Body of pancreas (tissue), 4 donors: Measurements from ENCODE around the gene EPN2. TPM values are rescaled to one million over a fixed set of nuclear protein-coding genes. Genes with fewer than 3 reads are reported as not detected.

ENCODE experiments used
- ATAC-seq: fragments of 150-250 bp; one replicate; pipeline ENCODE4 v1.9.1; 2016
- DNase-seq, 4 donors: peaks; one replicate each; pipeline ENCODE4 v3.0.0-alpha.2; 2019
- H3K27ac ChIP-seq, 4 donors: fragments of 200-600 bp; sonication (generic); 1 replicate in 3 of 4; 2 replicates in 1 of 4; pipeline versions ENCODE4 v1.5.1 to v1.6.1; 2016 to 2019; ENCODE audit warnings: mild to moderate bottlenecking in 1 of 4, mixed read lengths in 1 of 4, moderate library complexity in 1 of 4
- H3K27me3 ChIP-seq, 2 donors: fragments of 200-600 bp; sonication (generic); one replicate each; pipeline ENCODE4 v1.6.0; 2016; ENCODE audit warnings: mild to moderate bottlenecking in 1 of 2
- H3K36me3 ChIP-seq, 2 donors: fragments of 200-600 bp; sonication (generic); replicated peaks in 1 of 2; 2 replicates each; pipeline ENCODE4 v1.5.1; 2016; ENCODE audit warnings: low read depth in 2 of 2; ENCODE audit not compliant: insufficient read depth in 1 of 2
- H3K4me1 ChIP-seq: fragments of 200-600 bp; sonication (generic); one replicate; pipeline ENCODE4 v1.6.0; 2016
- H3K4me3 ChIP-seq, 2 donors: fragments of 200-600 bp; sonication (generic); 1 replicate in 1 of 2; 2 replicates in 1 of 2; pipeline ENCODE4 v1.5.1; 2016 to 2019
- H3K9me3 ChIP-seq, 3 donors: fragments of 200-600 bp; sonication (generic); 1 replicate in 2 of 3; 2 replicates in 1 of 3; pipeline ENCODE4 v1.5.1; 2016
- POLR2A ChIP-seq, 3 donors: fragments of 450-650 bp; IDR thresholded peaks; one replicate each; pipeline ENCODE4 v1.6.1; 2016; ENCODE audit warnings: antibody characterized with exemption in 3 of 3, mild to moderate bottlenecking in 2 of 3
- WGBS, 2 donors: methylation state at CpG; one replicate each; pipeline ENCODE4 v1.1.5; 2017; 5-methylcytosine and 5-hydroxymethylcytosine counted together
- intact Hi-C: fragments of 100-400 bp; cut with DNase I; formaldehyde crosslinking; loops from one replicate; pipeline ENCODE4 v1.15.1; 2023
- total RNA-seq, 2 donors: library from RNA; depleted of rRNA; stranded (reverse); fragments of >200 nt; gene quantifications; one replicate each; pipeline ENCODE4 v1.1.0, GENCODE V29; 2016
- TF ChIP-seq, protein P1 (sequence below), 7 experiments: fragments of 450-650 bp in 4 of 7; fragments of 200-600 bp in 3 of 7; sonication (generic) in 3 of 7; IDR thresholded peaks; one replicate each; pipeline ENCODE4 v1.5.1; 2016 to 2019; ENCODE audit warnings: antibody characterized with exemption in 7 of 7

EPN2 gene
- total RNA-seq, 2 donors from 2014 or later, result 32.7 to 46.5 TPM

DNA sequence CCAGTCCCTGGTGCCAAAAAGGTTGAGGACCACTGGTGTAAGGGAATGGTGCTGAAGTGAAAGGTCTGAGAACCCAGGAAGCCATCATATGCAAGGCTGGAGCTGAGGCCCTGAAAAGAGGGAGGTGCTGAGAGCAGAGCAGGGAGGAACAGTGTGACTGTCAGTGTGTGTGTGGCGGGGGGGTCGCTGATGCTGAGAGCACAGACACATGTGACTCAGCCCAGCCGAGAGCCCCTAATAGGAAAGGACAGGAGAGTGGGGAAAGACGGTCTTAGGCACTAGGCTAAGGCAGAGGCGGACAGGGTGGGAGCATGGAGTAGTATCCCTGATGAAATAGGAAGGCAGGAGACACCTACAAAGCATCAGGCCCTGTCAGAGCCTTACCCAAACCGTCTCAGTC is 124.2 kb downstream of the EPN2 start:
- 67 to 71% methylated on average over 6 of the region's 6 CpGs for WGBS, 2 donors
- Histone ChIP-seq H3K36me3 (no peaks in the 10 kb centered on the region), H3K27me3 (no peaks in the 10 kb centered on the region), H3K4me3 (no peak overlapping the region), H3K27ac (no peak overlapping the region), H3K9me3 (no peaks in the 10 kb centered on the region), H3K4me1 (peaks cover 26% of the 10 kb centered on the region)
- ATAC-seq (no peak), DNase-seq (no peak)
- intact Hi-C loops, result no loop called here
- TF ChIP-seq POLR2A (IDR thresholded peaks at IDR 0.05), result no peak
- TF ChIP-seq, protein P1, sequence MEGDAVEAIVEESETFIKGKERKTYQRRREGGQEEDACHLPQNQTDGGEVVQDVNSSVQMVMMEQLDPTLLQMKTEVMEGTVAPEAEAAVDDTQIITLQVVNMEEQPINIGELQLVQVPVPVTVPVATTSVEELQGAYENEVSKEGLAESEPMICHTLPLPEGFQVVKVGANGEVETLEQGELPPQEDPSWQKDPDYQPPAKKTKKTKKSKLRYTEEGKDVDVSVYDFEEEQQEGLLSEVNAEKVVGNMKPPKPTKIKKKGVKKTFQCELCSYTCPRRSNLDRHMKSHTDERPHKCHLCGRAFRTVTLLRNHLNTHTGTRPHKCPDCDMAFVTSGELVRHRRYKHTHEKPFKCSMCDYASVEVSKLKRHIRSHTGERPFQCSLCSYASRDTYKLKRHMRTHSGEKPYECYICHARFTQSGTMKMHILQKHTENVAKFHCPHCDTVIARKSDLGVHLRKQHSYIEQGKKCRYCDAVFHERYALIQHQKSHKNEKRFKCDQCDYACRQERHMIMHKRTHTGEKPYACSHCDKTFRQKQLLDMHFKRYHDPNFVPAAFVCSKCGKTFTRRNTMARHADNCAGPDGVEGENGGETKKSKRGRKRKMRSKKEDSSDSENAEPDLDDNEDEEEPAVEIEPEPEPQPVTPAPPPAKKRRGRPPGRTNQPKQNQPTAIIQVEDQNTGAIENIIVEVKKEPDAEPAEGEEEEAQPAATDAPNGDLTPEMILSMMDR (IDR thresholded peaks at IDR 0.05), result no peak

DNA sequence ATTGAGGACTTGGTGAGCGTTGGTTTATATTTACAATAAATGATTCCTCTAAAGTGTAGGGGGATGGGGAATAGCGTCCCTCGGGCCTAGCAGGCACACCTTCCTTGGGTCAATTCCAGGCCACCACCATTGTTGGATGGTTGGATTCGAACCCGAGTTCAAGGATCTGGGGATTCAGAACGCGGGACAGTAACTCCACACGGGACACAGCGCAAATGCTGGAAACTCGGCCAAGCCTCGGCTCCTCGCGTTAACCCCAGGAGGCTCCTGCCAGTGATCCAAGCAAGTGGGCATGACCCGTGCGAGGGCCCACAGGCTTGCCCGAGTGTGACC is 124.7 kb downstream of the EPN2 start:
- TF ChIP-seq POLR2A (IDR thresholded peaks at IDR 0.05), result peak in 1 of 3 donors; percentile 26
- TF ChIP-seq, protein P1 (IDR thresholded peaks at IDR 0.05), result no peak
- intact Hi-C loops, result no loop called here
- H3K4me3 ChIP-seq, result peak overlapping the region; percentile 41 to 46

DNA sequence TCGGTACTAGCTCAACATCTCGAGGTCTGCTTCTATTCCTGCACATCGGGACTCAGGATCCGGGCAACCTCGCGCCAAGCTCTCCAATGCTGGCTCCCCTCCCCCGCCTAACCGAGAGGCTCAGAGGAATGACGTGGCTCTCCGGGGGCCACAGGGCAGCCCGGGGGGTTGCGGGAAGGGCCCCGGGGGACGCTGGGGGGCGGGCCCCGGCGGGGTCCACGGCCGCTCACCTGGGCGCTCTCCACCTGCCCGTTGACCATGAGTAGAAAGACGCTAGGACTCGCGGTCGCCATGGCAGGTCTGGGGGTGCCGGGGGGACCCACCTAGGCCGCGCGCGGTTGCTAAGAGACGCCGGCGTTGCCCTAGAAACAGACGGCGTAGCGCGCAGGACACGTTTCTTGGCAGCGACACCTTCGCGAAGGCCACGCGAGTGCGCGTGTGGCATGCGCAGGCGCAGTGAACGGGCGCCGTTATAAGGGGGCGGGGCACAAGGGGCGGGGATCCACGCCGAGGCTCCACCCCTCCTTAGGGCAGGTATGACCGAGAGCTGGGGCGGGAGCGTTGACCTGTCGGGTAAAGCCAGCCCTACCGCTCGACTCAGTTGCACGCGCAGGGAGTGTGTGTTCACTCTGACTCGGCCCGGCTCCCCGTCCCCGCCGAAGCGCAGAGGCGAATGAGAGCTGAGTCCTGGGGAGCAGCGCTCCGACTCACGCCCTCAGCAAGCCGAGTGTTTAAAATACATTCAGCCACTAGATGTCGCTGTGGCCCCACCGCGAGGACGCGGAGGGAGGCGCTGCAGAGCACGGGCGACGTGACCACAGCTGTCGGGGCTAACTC is 125.3 kb downstream of the EPN2 start, which contains the start of gene B9D1:
TSS of gene B9D1 (minus strand) at position 447 of the 837 bp plus-strand sequence. CDS start at position 293, 154 bp downstream.
- WGBS, 2 donors, result 0% methylated on average over 5 to 83 of the region's 83 CpGs
- intact Hi-C loops, result no loop called here
- no peaks in the 10 kb centered on the region for H3K27me3 ChIP-seq

More for the DNA sequence above, 124.7 kb downstream of the EPN2 start:
- no peak for ATAC-seq
- H3K27me3 ChIP-seq, result no peaks in the 10 kb centered on the region
- H3K36me3 ChIP-seq, result no peaks in the 10 kb centered on the region
- DNase-seq, result no peak
- no peaks in the 10 kb centered on the region for H3K9me3 ChIP-seq
- peak overlapping the region; percentile 40 to 87 (median 86) for H3K27ac ChIP-seq
- 9 to 11% methylated on average over 8 to 16 of the region's 16 CpGs for WGBS, 2 donors
- peaks cover 26% of the 10 kb centered on the region for H3K4me1 ChIP-seq

DNA sequence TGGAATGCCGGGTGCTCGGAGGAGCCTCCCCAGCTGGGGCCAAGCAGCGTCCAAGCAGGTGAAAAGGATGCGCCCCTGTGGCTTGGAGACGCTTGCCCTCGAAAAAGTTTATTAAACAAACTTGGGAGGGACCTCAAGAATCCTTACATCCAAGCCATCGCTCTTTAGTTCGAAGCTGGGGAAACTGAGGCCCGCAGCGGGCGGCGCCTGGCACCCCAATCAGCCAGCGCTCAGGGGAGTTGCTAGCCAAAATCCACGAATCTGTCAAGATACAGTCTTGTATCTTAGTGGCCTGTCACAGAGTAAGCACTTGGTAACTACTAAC is 125.9 kb downstream of the EPN2 start:
- 18 to 20% methylated on average over 4 to 14 of the region's 14 CpGs for WGBS, 2 donors
- Histone ChIP-seq H3K27ac (peak overlapping the region; percentile 53 to 87 (median 86)), H3K4me1 (peaks cover 26% of the 10 kb centered on the region), H3K27me3 (no peaks in the 10 kb centered on the region), H3K36me3 (no peaks in the 10 kb centered on the region), H3K9me3 (no peaks in the 10 kb centered on the region), H3K4me3 (peak overlapping the region in 1 of 2 donors; percentile 46)
- DNase-seq (no peak), ATAC-seq (no peak)
- TF ChIP-seq, protein P1 (IDR thresholded peaks at IDR 0.05), result no peak
- no peak for TF ChIP-seq POLR2A (IDR thresholded peaks at IDR 0.05)
- intact Hi-C loops, result no loop called here

More for the DNA sequence above, 125.3 kb downstream of the EPN2 start, which contains the start of gene B9D1:
- Histone ChIP-seq H3K4me3 (peak within 1 kb of the TSS; percentile 41 to 46), H3K36me3 (no peaks in the 10 kb centered on the region), H3K4me1 (peaks cover 26% of the 10 kb centered on the region), H3K27ac (peak within 1 kb of the TSS; percentile 53 to 87 (median 86)), H3K9me3 (no peaks in the 10 kb centered on the region)
- ATAC-seq (peak; percentile 96), DNase-seq (peak; percentile 95 to 96 (median 96))
- peak in 2 of 3 donors; percentile 40 to 43 for TF ChIP-seq POLR2A (IDR thresholded peaks at IDR 0.05)
- TF ChIP-seq, protein P1 (IDR thresholded peaks at IDR 0.05), result peak; percentile 92 to 99 (median 99)
